ENCODE measurements around the gene EXOC1L.

The EXOC1L gene

DNA sequence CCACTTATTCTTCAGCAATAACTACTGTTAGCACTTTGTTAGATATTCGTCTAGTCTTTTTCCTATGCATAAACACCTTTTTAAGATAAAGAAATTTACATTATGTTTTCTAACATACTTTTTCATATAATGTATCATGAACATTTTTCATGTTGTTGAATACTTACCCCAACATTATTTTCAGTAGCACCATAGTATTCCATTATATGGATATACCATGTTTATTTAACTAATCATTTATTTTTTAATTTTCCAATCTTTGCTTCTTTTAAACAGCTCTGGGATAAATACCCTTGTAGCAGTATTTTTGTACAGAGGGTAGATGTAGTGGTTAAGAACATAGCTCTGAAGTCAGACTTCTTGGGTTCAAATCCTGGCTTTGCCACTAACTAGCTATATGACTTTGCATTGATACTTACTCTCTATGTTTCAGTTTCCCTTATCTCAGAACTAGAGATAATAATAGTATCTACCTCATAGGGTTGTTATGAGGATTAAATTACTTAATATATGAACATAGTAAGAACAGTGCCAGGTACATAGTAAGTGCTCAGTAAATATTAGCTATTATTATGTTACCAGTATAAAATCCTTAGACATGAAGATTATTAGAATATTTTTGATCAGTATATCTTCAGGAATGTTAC, 45.1 kb downstream of the EXOC1L start:
- no peaks in the 10 kb centered on the region for H3K4me1 ChIP-seq (ENCODE audit: insufficient read depth, low read length)
- no peak overlapping the region for H3K4me3 ChIP-seq (ENCODE audit: low read length)
- H3K9me3 ChIP-seq (ENCODE audit: insufficient read depth, low read depth, low read length) = no peaks in the 10 kb centered on the region
- H3K27me3 ChIP-seq (ENCODE audit: insufficient read depth, low read length) = no peaks in the 10 kb centered on the region
- no peak overlapping the region for H3K27ac ChIP-seq (ENCODE audit: low read length)
- peaks cover 37% of the 10 kb centered on the region for H3K36me3 ChIP-seq (ENCODE audit: insufficient read depth, low read depth, low read length)
- no peak overlapping the region for H3K9ac ChIP-seq (ENCODE audit: low read depth, low read length)

DNA sequence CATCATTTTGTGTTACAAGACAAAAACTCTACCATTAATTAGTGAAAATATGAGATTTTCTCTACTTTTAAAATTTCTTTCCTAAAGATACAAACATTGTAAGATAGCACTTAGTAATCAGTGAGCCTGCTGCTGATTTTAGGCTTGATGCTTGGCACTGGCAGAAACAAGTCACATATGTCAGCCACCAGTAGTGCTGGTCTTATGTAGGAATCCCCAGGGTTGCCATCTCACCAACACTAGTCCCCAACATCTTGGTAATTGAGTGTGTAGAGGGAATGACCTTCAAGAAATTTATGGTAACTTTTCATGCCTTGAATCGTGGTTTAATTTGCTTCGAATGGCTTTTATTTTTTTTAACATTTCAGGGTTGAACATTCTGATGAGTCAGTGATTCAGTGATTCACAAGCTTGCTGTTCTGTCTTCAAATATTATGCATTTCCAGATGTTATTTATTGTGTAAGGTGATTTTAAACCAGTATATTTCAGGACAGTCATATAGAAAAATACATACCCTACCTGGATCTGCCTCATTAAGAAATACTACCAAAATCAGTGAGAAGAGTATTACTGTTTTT, 45.7 kb downstream of the EXOC1L start:
- Histone ChIP-seq H3K4me1 (ENCODE audit: insufficient read depth, low read length) (no peaks in the 10 kb centered on the region), H3K9ac (ENCODE audit: low read depth, low read length) (no peak overlapping the region), H3K27me3 (ENCODE audit: insufficient read depth, low read length) (no peaks in the 10 kb centered on the region), H3K4me3 (ENCODE audit: low read length) (no peak overlapping the region), H3K27ac (ENCODE audit: low read length) (no peak overlapping the region), H3K36me3 (ENCODE audit: insufficient read depth, low read depth, low read length) (peaks cover 40% of the 10 kb centered on the region), H3K9me3 (ENCODE audit: insufficient read depth, low read depth, low read length) (no peaks in the 10 kb centered on the region)

DNA sequence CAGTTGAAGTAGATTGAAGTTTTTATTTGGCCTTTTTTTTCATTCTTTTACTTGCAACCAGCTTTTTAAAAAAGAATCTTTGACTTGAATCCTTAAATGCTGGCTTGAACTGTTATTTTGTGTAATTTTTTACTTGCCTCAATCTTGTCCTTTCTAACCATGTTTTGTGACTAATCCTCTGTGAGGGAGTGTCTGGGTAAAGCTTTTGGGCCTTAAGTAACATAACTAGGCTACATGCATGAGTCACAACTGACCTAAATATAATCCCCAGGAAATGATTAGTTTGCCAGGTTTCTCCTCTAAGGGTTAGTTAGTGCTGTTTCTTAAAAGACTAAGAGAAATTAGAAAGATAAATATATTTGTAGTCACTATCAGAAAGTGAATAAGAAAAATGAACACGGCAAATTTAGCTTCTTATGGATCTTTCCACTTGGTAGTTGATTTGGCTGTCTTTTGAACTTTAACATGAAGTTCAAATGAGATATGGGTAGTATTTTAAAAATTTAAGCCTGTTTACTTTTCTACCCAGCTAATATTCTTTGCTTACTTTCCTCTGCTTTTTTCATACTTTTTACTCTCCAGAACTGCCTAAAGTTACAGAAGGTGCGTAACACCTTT, 46.8 kb downstream of the EXOC1L start:
- no peak overlapping the region for H3K9ac ChIP-seq (ENCODE audit: low read depth, low read length)
- H3K36me3 ChIP-seq (ENCODE audit: insufficient read depth, low read depth, low read length) = peaks cover 50% of the 10 kb centered on the region
- H3K27me3 ChIP-seq (ENCODE audit: insufficient read depth, low read length) = no peaks in the 10 kb centered on the region
- no peaks in the 10 kb centered on the region for H3K9me3 ChIP-seq (ENCODE audit: insufficient read depth, low read depth, low read length)
- no peak overlapping the region for H3K4me3 ChIP-seq (ENCODE audit: low read length)
- H3K4me1 ChIP-seq (ENCODE audit: insufficient read depth, low read length) = no peaks in the 10 kb centered on the region
- H3K27ac ChIP-seq (ENCODE audit: low read length) = no peak overlapping the region

DNA sequence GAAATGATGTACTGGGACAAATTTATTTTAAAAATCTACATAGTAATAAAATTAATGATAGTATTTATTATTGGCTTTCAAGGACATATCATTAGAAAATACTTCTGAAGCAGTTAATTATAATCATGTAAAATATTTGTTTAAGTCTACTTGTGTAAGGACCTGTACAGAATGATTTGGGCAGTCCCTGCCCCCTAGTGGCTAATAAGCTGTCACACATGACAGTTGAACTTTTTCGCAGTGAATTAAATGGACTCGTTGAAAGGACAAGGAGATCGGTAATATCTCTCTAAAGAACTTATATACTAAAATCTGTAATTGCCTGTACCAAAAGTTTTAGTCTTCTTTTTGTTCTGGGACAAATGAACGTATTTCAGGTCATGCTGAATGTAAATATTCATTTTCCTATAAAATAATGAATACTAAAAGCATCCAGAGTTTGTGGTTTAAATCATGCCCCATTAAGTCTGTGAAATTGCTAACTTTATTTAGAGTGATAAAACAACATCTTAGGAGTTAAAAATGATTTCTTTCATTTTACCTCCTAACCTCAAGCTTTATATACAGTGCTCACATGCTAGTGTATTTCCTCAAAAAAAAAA, 47.5 kb downstream of the EXOC1L start:
- Histone ChIP-seq H3K27ac (ENCODE audit: low read length) (no peak overlapping the region), H3K4me3 (ENCODE audit: low read length) (no peak overlapping the region)

DNA sequence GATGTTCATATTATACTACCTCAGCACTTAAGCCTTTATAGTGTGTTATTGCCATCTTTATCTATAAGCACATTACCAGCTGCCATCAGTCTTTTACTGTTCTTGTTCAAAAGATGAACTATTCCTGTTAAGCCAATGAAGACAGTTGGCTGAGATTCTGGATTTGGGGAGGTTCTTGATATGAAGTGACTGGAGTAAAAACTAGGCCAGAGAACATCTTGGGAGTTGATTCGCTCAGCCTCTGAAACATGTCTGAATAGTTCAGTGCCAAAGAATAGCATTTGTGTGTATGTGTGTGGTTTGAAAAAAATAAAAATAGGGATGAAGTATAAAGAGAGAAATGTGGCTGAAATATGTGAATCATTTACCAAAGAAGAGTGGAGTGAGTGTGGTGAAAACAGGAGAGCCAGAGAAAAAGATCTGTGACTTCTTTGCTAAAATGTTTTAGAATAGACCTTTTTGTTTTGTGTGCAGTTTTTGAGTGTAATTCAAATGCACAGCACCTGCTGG, 49.0 kb downstream of the EXOC1L start:
- no peaks in the 10 kb centered on the region for H3K9me3 ChIP-seq (ENCODE audit: insufficient read depth, low read depth, low read length)
- peaks cover 56% of the 10 kb centered on the region for H3K36me3 ChIP-seq (ENCODE audit: insufficient read depth, low read depth, low read length)
- no peak overlapping the region for H3K27ac ChIP-seq (ENCODE audit: low read length)
- no peaks in the 10 kb centered on the region for H3K27me3 ChIP-seq (ENCODE audit: insufficient read depth, low read length)
- H3K4me3 ChIP-seq (ENCODE audit: low read length) = no peak overlapping the region
- no peaks in the 10 kb centered on the region for H3K4me1 ChIP-seq (ENCODE audit: insufficient read depth, low read length)
- H3K9ac ChIP-seq (ENCODE audit: low read depth, low read length) = no peak overlapping the region

More for the DNA sequence above, 47.5 kb downstream of the EXOC1L start:
- no peaks in the 10 kb centered on the region for H3K9me3 ChIP-seq (ENCODE audit: insufficient read depth, low read depth, low read length)
- H3K36me3 ChIP-seq (ENCODE audit: insufficient read depth, low read depth, low read length) = peaks cover 54% of the 10 kb centered on the region
- no peak overlapping the region for H3K9ac ChIP-seq (ENCODE audit: low read depth, low read length)
- H3K27me3 ChIP-seq (ENCODE audit: insufficient read depth, low read length) = no peaks in the 10 kb centered on the region
- H3K4me1 ChIP-seq (ENCODE audit: insufficient read depth, low read length) = no peaks in the 10 kb centered on the region

DNA sequence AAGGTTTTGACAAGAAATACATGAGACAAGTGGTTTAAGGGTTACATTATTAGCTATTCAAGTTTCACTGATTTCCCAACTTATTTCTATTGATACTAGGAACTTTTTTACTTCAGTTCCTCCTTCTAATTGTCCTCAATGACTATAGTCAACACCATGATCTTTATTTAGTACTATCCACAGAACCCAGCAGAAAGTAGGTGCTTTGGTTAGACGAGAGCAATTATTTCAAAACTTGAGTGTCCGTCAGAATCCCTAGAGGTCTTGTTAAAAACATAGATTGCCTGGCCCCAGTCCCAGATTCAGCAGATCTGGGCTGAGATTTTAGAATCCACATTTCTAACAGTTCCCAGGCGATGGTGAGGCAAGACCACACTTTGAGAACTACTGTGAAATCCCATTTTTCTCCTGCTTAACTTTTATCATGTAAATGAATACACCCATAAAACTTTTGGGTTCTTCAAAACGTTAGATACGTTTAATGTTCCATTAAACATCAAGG, 51.8 kb downstream of the EXOC1L start:
- Histone ChIP-seq H3K4me1 (ENCODE audit: insufficient read depth, low read length) (no peaks in the 10 kb centered on the region), H3K27me3 (ENCODE audit: insufficient read depth, low read length) (no peaks in the 10 kb centered on the region), H3K9me3 (ENCODE audit: insufficient read depth, low read depth, low read length) (no peaks in the 10 kb centered on the region), H3K27ac (ENCODE audit: low read length) (no peak overlapping the region), H3K4me3 (ENCODE audit: low read length) (no peak overlapping the region), H3K9ac (ENCODE audit: low read depth, low read length) (no peak overlapping the region), H3K36me3 (ENCODE audit: insufficient read depth, low read depth, low read length) (peaks cover 48% of the 10 kb centered on the region)

DNA sequence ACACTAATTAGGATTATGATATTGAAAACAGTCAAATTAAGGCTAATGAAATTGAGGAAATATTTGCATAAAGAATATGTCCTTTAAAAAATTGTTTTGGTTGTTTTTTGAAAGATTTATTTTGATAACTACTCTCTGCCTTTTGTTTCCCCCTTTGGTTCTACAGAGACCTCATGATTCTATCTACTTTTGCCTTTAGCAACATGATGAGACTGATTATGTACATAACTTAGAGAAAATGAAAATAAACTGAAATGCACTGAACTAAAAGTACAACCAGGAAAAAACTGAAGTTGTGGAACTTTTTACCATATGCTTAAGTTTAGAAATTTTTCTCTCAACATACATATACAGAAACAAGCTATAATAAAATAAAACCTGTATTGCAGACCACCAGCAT, 55.2 kb downstream of the EXOC1L start:
- no peak overlapping the region for H3K27ac ChIP-seq (ENCODE audit: low read length)
- H3K9ac ChIP-seq (ENCODE audit: low read depth, low read length) = no peak overlapping the region
- no peaks in the 10 kb centered on the region for H3K4me1 ChIP-seq (ENCODE audit: insufficient read depth, low read length)
- H3K4me3 ChIP-seq (ENCODE audit: low read length) = no peak overlapping the region
- H3K36me3 ChIP-seq (ENCODE audit: insufficient read depth, low read depth, low read length) = peaks cover 45% of the 10 kb centered on the region
- H3K9me3 ChIP-seq (ENCODE audit: insufficient read depth, low read depth, low read length) = no peaks in the 10 kb centered on the region
- no peaks in the 10 kb centered on the region for H3K27me3 ChIP-seq (ENCODE audit: insufficient read depth, low read length)

DNA sequence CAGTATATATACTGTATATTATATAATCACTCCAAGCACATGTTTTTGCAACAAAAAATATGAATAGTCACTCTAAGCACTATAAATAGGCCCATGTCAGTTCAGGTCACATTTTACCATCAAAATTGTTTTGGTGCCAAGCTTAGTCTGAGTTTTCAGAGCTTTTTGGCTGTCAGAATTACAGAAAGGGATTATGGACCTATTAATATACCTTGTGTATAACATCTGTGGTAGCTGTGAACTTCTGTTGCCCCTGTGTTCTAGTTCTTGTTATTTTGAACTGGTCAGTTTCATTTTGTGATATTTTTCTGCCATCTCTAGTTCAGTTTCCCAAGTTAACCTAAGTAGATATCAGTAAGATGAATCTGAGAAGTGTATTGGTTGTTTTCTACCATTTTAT, 56.8 kb downstream of the EXOC1L start:
- H3K9ac ChIP-seq (ENCODE audit: low read depth, low read length) = no peak overlapping the region
- no peaks in the 10 kb centered on the region for H3K4me1 ChIP-seq (ENCODE audit: insufficient read depth, low read length)
- peaks cover 38% of the 10 kb centered on the region for H3K36me3 ChIP-seq (ENCODE audit: insufficient read depth, low read depth, low read length)
- H3K27ac ChIP-seq (ENCODE audit: low read length) = no peak overlapping the region
- H3K4me3 ChIP-seq (ENCODE audit: low read length) = no peak overlapping the region
- H3K27me3 ChIP-seq (ENCODE audit: insufficient read depth, low read length) = no peaks in the 10 kb centered on the region
- no peaks in the 10 kb centered on the region for H3K9me3 ChIP-seq (ENCODE audit: insufficient read depth, low read depth, low read length)

DNA sequence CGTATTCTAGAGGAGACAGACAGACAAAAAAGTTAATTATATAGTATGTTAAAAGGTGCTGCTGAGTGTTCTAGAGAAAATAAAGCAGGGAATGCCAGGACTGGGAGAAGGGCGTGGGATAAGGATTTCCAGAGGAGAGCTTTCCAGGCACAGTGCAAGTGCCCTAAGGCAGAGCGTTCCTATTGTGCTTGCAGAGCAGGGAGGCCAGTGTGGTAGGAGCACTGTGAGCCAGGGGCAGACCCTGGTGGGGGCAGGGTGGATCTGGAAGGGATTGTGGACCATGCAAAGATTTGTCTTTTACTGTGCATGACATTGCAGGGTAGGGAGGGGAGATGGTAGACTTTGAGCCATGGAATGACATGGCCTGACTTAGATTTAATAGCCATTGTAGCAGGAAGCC, 59.6 kb downstream of the EXOC1L start:
- Histone ChIP-seq H3K9me3 (ENCODE audit: insufficient read depth, low read depth, low read length) (no peaks in the 10 kb centered on the region), H3K9ac (ENCODE audit: low read depth, low read length) (no peak overlapping the region), H3K27me3 (ENCODE audit: insufficient read depth, low read length) (no peaks in the 10 kb centered on the region), H3K27ac (ENCODE audit: low read length) (no peak overlapping the region), H3K4me3 (ENCODE audit: low read length) (no peak overlapping the region), H3K36me3 (ENCODE audit: insufficient read depth, low read depth, low read length) (peaks cover 35% of the 10 kb centered on the region), H3K4me1 (ENCODE audit: insufficient read depth, low read length) (peaks cover 3% of the 10 kb centered on the region; the same call in 1 of the 2 replicates)

DNA sequence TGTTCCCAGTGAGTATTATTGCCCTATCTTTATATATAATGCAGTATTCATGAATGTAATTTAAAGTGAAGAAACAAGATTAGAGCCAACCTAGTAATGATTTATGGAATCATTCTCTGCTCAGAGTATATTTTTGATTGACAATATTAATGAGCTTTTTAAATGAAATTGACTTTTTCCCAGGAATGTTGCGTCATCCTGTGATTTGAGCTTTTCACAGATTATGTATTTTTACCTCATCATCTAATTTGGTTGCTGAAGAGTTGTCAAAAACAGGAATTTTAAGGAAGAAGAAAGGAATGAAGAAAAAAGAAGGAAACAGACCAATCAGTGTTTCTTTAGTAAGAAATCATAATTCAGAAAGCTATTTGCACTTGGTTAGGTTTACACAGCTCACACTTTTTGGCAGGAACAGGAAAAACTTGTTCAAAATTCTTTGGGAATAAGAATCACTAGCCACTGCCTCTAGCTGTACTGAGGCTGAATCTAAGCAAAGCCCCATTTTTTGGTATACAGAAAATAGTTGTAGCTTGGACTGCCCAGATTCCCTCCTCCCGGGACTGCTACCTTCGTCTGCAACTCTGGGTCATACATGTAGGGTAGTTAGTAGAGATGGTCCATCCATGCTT, 61.2 kb downstream of the EXOC1L start:
- Histone ChIP-seq H3K36me3 (ENCODE audit: insufficient read depth, low read depth, low read length) (peaks cover 35% of the 10 kb centered on the region), H3K9me3 (ENCODE audit: insufficient read depth, low read depth, low read length) (no peaks in the 10 kb centered on the region), H3K9ac (ENCODE audit: low read depth, low read length) (no peak overlapping the region), H3K27me3 (ENCODE audit: insufficient read depth, low read length) (no peaks in the 10 kb centered on the region), H3K4me1 (ENCODE audit: insufficient read depth, low read length) (peaks cover 5% of the 10 kb centered on the region; the same call in 1 of the 2 replicates), H3K27ac (ENCODE audit: low read length) (no peak overlapping the region), H3K4me3 (ENCODE audit: low read length) (no peak overlapping the region)

DNA sequence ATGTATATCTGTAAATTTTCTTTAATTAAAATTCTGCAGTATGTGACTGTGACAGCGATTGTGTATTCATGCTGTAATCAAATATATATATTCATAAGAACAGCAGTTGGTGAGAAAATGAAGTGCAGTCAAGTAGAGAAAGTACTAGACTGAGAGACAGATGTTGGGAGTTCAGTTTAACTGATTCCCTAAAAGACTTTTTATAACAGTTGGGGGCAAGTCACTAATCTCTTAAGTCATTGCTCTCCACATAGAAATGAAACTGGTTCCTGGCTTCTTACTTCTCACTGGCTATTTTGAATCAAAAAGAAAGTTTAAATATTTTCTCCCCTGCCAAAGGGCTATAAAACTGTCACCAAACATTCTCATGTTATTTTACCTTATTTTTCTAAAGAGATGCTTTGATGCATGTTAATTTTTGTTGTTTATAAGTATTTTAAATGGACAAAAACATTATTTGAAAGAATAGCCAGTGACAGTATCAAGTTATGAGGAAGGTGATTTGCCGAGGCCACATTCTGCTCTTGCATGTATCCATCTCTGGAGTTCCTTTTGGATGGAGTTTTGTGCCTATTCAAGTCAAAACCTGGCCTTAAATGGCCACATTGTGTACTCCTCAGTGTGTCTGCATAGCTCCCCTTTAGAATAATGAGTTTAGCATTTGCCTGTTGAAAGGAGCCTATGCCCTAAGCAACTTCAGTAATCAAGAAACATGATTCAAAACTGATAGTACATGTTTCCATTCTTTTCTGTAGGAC, 64.7 kb downstream of the EXOC1L start:
- Histone ChIP-seq H3K9ac (ENCODE audit: low read depth, low read length) (no peak overlapping the region), H3K36me3 (ENCODE audit: insufficient read depth, low read depth, low read length) (peaks cover 26% of the 10 kb centered on the region), H3K4me3 (ENCODE audit: low read length) (no peak overlapping the region), H3K9me3 (ENCODE audit: insufficient read depth, low read depth, low read length) (no peaks in the 10 kb centered on the region), H3K27me3 (ENCODE audit: insufficient read depth, low read length) (no peaks in the 10 kb centered on the region), H3K4me1 (ENCODE audit: insufficient read depth, low read length) (peaks cover 5% of the 10 kb centered on the region; the same call in 1 of the 2 replicates), H3K27ac (ENCODE audit: low read length) (no peak overlapping the region)
